Occipital lobe (tissue), 2 donors: ENCODE results near the gene GNL3. TPM values are rescaled to one million over a fixed set of nuclear protein-coding genes. Genes with fewer than 3 reads are reported as not detected.
"Not testable (repeated sequence)": the region's sequence is repeated elsewhere in the genome, so short reads cannot be mapped to it uniquely, and the experiment has no call there.

Experiments used
- DNase-seq: peaks from one replicate; lab custom pipeline; 2025; lab: John Stamatoyannopoulos, UW
- total RNA-seq: library from RNA; depleted of rRNA; stranded (reverse); fragments of >200 nt; gene quantifications from one replicate; pipeline ENCODE4 v1.2.3, GENCODE V29; 2014

Gene GNL3, protein sequence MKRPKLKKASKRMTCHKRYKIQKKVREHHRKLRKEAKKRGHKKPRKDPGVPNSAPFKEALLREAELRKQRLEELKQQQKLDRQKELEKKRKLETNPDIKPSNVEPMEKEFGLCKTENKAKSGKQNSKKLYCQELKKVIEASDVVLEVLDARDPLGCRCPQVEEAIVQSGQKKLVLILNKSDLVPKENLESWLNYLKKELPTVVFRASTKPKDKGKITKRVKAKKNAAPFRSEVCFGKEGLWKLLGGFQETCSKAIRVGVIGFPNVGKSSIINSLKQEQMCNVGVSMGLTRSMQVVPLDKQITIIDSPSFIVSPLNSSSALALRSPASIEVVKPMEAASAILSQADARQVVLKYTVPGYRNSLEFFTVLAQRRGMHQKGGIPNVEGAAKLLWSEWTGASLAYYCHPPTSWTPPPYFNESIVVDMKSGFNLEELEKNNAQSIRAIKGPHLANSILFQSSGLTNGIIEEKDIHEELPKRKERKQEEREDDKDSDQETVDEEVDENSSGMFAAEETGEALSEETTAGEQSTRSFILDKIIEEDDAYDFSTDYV
- 78.8 TPM for total RNA-seq

DNA sequence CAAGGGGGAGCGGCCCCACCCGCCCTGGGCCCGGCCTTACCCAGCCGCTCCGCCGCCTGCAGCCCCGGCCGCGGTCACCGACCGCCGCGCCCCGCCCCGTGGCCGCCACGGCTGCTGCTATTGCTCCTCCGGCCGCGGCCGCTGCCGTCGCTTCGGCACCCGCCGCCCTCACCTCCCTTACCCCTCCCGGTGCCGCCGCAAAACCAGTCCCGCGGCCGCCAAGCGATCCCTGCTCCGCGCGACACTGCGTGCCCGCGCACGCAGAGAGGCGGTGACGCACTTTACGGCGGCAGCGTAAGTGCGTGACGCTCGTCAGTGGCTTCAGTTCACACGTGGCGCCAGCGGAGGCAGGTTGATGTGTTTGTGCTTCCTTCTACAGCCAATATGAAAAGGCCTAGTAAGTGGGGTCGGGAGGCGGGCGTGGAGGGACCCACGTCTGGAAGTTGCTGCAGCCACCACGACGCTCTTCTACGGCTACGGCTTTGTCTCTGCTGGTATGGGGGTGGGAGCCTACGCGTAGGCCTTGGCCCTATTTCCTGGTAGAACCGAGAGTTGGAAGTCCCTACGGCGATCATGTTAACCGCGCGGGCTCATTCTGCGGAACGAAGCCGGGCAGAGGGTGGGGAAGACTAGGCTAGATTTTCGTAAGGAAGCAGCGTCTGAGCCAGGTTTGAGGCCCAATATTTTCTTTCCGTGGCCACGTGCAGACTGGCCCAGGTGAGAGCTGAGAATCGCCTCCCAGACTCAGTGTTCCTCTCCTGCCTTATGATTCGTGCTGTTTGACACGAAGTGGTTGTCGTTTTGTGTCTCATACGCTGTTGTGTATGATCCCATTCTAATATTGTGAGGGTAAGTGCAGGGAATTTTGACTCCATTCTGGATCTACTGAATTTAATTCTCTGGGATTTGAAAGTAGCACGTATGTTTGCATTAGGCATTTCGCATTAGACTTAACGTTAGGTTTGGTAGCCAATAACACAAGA is at the start of gene GNL3, which contains the start of gene PBRM1:
Gene GNL3, plus strand, starts transcription at position 324 of the 983 bp plus-strand sequence. Its CDS starts 61 bp downstream, at position 385.
Gene PBRM1, minus strand, starts transcription at position 205 of the 983 bp plus-strand sequence.
- DNase-seq: peak; percentile 90

DNA sequence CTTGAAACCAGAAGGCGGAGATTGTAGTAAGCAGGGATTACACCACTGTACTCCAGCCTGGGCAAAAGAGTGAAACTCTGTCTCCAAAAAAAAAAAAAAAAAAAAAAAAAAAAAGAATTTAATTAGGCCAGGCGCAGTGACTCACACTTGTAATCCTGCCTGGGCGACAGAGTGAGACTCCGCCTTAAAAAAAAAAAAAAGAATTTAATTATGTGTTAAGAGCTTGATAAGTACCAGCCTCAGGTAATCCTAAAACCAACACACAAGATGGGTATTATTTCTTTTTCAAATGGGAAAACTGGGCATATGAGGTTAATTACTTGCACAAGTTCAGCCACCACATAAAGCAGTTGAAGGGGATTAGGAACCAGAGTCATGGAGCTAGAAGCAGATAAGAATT is 49.2 kb upstream of the GNL3 start:
- DNase-seq: no peak

DNA sequence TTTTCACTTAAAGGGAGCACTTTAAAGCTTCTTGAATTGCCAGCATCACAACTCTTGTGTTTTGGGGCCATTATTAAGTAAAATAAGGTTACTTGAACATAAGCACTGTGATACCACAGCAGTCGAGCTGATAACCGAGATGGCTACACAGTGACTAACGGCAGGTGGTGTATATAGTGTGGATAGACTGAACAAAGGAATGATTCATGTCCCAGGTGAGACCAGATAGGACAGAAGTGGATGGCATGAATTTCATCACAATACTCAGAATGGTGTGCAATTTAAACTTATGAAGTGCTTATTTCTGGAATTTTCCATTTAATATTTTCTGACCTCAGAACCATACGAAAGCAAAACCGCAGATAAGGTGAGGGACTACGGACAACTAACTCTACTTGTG is 40.3 kb upstream of the GNL3 start:
- DNase-seq: no peak

DNA sequence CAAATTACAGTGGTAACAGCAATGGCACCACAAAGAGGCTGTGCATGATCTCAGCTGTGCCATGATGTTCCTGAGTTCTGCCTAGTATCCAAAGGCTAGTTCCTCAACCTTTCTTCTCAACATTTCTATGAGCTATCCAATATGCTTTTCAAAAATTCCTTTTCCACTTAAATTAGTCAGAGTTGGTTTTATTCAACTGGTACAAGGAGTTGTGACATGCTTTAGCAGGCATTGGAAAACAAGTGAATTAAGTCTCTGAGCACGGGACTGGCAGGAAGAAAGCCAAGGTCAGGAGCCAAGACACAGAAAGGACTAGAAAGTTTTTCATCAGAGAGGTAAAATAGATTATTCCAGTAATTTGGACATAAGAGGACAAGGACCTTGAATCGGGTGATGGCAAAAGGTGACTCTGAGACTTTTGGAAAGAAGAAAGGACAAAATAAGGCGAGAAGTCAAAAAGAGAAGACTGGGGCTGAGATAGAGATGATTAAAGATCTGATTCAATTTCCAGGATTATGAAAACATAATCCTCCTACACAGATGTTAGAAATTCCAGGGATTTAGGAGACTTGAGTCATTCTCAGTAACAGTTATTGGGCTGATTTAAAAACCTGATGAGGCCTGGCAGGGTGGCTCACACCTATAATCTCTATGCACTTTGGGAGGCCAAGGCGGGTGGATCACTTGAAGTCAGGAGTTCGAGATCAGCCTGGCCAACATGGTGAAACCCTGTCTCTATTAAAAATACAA is 36.2 kb upstream of the GNL3 start:
- no peak for DNase-seq

DNA sequence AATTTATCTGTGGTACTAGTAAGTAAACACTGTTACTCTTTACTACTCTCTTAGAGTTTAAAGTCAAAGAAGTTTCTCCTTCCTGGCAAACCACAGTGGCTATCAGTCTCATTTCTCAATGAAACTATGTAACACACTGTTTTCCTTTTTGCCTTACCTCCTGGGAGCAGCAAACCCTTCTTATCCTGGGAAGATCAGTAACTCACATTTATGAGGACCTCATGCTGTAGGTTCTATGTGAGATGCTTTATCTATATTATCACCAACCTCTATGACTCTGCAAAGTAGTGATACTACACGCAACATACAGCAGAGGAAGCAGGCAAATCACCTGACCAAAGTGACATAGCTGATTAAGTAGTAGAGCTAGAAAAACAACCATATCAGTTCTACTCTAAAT is 35.4 kb upstream of the GNL3 start:
- no peak for DNase-seq

DNA sequence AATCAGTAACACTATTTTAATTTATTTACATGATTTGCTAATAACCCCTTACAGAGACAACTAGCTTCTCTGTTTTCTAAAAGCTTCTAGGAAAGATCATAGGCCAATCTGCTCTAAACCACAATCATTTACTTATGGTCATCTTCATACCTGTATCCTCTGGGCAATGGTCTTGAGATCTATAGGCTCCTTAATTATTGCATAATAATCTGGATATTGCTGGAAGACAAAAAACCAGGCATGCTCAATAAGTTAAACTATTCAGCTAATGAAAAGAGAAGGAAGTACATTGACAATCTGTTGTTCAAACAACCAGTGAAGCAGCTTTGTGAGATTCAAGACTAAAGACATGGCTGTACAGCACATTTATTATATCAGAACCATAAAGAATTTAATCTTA is 34.2 kb upstream of the GNL3 start:
- DNase-seq: no peak

DNA sequence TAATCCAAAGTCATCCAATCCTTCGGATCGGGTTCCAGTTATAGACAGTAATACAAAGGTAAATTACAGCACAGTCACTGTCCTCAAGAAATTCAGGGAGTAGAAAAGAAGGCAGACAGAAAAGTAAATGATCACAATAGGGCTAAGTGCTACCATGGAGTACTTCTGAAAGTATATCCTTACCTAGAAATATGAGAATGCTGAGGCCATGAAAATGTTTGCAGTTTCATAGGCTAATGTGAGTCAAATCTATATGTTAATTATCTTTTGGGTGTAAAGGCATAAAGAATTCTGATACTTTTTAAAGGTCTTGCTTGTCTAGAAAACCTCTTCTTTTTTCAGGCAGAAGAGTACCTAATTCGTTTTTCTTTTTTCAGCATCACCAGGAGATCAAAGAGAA is 29.9 kb upstream of the GNL3 start:
- DNase-seq: no peak

DNA sequence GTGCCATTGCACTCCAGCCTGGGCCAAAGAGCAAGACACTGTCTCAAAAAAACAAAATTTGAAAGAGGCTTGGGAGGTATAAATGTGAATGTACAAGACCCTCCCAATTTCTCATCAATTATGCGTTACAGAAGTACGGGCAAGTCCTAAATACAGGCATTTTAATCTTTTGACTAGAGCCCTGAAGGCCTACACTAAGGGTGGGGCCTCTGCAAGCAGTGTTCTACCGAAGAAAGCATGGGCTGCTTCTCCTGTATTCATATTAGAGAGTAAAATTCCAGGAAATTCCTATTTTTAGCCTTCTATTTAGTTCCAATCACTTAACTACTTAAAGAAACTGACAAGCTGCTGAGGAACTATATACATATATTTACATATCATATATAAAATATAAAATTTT is 25.8 kb upstream of the GNL3 start:
- no peak for DNase-seq

GRCh38 chr3:52663098-52663497 is 22.7 kb upstream of the GNL3 start:
- DNase-seq: no peak

DNA sequence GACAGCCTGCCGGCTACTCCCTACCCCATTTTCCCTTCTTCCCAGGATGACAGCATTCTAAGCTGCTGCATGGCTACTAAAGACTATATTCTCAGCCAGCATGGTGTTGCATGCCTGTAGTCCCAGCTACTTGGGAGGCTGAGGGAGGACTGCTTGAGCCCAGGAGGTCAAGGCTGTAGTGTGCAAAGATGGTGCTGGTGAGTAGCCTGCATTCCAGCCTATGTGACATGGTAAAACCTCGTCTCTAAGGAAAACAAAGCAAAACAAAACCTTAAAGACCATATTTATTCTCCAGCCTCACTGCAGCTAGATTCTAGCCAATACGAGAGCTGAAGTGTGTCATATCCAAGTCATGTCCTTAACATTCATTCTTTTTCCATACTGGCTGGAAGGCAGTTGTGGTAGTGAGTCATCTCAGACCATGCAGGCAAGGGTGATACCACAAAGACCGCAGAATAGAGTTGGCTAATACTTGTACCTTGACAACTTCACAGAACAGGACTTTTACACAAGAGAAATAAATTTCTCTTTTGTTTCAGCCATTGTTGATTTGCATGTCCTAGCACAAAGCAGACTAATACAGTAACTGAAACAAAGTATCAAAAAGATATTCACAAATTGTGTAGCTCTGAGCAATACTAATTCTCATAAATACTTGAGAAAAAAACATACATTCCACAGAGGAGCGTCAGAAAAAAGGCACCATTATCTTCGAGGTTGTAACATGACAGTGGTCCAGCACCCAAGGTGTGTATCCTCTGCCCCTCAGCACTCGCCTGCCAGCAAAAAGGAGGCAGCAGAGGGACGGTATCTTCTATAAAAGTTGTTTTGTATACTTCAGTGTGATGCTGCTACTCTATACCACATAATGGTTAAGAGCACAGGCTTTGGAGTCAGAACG is 15.0 kb upstream of the GNL3 start:
- no peak for DNase-seq

DNA sequence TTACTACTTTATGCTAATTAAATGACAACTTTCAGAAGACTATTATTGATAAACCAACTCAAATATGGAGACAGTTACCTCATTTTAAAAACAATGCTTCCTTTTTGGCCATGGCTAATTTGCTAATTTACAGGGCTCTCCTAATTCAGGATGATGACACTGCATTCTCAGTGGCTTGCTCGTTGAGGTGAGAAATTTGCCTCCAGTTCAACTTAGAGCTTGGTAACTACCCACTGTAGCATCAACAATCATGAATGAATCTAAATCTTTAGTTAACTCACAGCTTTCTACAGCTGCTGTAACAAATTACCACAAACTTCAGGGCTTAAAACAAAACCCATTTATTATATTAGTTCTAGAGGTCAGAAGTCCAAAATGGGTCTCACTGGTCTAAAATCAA is 14.2 kb upstream of the GNL3 start:
- no peak for DNase-seq

GRCh38 chr3:52676201-52676600 is 9.6 kb upstream of the GNL3 start:
- not testable (repeated sequence) for DNase-seq

- DNase-seq: no peak
Measured at GRCh38 chr3:52678265-52679198, 7.3 kb upstream of the GNL3 start.

- DNase-seq: no peak
Measured at GRCh38 chr3:52679199-52679538, 6.7 kb upstream of the GNL3 start.

DNA sequence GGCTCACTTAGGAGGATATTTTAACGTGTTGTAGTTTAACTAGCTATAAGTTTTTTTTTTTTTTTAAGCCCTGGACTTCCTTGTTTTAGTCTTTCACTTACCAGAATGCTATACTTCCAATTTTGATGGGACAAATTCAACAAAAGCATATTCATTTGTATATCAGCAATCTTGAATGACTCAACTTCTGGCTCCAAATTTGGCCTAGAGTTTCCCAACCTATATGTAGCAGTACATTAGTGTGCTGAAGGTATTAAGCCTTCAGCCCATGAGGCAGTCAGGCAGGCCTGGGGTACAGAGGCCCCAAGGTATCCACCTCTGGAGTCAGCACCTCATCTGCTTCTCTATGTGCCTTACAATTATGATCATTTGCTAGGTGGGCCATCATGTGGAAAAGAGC is 6.0 kb upstream of the GNL3 start:
- DNase-seq: no peak

DNA sequence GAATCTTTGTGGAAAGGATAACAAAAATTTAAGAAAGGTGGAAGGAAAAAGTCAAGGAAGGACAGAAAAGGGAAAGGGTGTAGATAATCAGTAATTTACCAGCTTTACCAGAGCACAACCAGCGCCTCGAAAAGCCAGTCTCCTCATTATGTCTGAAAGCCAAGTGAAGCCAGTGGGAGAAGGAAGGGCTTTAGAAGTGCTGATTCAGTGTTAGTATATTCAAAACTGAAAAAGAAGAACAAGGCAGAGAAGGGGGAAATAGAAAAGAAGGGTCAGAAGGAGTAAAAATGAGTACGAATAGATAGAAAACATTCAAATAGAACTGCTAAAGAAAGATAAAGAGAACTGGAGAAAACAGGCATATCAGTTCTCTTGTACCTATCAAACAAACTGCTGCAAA is 4.2 kb upstream of the GNL3 start:
- DNase-seq: no peak

DNA sequence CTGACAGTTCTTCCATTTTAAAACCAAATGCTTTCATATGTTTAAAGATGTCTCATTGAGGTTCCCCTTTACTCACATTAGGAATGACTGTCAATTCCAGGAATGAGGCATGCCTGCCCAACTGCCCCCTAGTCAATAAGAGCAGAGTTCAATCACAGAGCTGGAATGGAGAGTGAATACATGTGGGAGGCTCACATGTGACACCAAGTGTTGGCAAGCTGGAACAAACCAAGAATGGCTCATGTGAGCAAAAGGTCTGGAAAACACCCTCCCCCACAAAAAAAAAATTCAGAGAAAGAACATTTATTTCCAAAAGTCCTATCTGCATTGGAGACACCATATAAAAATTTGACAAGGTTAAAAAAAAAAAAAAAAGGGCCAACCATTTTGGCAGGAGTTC is 3.8 kb upstream of the GNL3 start:
- DNase-seq: no peak

- no peak for DNase-seq
Measured at GRCh38 chr3:52683611-52684010, 2.2 kb upstream of the GNL3 start.

DNA sequence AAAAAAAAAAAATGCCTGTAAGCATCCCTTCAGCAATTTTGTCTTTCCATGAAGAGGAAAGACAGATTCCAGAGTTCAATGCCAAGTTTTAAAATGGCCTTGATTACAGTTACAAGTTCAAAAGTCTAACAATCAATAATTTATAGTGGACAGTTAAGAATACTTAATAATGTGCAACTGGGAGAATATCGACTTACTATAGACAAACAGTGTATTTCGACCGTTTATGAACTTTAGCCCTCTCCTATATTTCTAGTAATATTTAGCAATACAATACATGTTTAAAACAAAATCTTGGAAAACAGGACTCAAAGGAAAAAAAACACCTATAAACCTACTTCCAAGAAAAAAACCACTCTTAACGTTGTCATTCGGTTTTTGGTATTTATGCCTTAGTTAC is 1.6 kb upstream of the GNL3 start:
- DNase-seq: no peak
